ENCODE results near the gene RNFT2.
A peak's percentile ranks its signal among the peaks of the same experiment; 100 is the strongest.

The RNFT2 gene

DNA sequence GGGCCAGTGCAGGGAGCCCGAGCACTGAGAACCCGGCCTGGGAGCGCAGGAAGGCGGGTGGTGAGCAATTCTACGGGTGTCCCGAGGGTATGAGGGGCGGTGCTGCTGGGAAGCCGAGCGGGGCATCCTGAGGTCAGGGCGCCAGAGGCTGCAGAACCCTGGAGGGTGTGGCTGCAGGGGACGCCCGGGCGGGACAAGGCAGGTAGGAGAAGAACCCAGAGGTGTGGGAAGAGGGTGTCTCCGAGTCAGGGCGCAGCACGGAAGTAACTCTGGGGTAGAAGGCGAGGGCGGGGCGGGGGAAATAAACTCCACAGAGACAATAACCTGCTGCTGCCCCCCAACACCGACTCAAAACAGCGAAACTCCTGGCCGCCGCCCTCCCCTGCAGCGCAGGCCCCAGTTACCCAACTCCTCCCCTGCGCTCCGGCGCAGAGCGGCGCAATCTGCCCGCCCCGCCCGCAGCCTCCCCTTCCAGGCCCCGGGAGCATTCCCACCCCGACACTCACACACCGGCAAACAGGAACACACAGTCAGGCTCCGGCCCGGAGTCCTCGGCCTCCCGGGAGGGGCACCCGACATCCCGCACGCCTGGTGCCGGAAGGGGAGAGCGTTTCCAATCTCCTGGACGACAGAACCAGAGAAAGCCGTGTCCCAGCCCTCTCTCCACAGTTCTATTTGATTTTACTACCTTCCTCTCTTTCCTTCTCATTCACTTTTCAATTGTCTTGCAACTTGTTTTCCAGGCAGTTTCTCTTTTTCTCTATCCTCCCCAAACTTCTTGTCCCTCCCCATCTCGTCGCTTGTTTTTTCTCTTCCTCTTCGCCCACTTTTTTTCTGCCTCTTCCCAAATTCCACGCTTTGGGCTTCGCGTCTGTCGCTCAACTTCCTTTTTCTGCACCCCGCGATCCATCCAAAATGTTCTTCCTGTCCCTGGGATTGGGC, 140.7 kb downstream of the RNFT2 start:
- DNase-seq (ENCODE audit: low read depth in 2 of 2) = no peak

DNA sequence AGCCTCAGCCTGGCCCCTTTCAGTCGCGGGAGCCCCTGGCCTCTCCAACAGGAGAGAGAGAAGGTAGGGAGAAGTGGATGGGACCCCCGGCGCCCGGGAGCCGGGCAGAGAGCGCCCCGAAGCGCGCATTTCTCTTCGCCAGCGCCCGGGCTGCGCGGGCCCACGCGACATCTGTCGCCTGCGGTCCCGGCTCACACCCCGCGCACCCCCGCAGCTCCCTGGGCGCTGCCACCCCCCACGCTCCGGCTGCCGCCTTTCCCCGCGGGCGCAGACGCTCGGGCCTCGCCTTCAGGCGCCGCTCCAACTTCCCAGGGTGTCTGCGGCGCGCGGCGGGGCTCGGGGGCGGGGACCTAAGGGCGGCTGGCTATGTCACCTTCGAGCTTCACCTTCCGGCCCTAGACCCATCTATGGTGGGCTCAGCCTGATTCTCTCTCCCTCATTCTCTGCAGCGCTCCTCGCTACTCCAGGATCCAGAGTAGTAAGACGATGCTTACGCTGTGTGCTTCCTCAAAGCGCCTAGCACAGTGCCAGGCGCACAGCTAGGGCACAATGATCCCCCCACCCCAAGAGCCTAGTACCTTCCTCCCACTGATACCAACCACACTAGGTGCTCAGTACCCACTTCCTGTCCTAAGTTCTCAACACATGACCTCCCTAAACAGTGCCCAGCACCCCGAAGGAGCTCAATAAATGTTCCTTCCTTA, 141.5 kb downstream of the RNFT2 start:
- no peak for DNase-seq (ENCODE audit: low read depth in 2 of 2)

DNA sequence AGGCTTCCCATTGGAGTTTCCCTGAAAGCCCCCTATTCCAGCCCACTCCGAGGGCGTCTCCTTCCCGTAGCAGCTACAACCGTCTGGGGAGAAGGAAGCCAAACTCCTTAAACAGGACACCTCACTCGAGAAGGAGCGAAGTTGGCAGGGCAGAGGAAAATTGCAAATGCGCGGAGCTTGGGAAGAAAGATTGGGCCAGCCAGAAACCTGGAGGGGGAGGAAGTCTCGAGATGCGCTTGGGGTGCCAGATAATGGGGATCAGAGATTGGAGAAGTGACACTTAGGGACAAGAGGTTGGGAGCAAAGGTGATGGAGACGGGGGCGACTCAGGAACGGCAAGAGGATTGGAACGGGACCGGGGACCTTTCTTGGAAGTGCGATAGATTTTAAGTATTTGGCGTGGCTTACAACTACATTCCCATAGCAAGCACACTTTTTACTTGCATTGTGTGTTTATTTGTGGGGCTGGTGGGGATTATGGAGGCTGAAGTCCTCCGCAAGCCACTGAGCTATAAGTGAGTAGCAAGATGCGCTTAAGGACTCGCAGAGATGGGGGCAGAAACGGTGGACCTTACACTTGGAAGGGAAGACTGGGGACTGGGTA, 142.2 kb downstream of the RNFT2 start:
- no peak for DNase-seq (ENCODE audit: low read depth in 2 of 2)

DNA sequence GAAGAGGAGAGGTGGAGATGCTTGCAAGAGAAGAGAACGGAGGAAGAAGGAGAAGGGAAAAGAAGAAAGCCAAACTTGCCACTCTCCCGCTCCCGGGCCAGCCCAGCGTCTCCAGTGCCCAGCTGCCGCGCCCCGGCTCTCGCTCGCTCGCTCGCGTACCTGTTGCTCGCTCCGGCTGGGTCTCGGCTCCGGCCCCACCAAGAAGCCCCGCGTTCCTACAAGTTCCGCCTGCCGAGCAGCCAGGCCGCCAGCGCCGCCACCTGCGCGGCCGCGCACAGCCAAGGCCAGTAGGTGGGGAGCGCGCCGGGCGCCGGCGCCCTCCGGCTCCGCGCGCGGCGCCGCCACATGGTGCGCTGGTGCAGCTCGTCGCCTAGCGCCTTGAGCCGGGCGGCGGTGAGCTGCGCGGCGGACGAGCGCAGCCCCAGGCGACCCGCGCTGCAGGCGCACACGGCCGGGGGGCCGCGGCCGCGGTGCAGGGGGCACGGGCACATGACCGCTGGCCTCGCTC, 142.8 kb downstream of the RNFT2 start:
- DNase-seq (ENCODE audit: low read depth in 2 of 2) = peak in 1 of 2 donors; percentile 13

DNA sequence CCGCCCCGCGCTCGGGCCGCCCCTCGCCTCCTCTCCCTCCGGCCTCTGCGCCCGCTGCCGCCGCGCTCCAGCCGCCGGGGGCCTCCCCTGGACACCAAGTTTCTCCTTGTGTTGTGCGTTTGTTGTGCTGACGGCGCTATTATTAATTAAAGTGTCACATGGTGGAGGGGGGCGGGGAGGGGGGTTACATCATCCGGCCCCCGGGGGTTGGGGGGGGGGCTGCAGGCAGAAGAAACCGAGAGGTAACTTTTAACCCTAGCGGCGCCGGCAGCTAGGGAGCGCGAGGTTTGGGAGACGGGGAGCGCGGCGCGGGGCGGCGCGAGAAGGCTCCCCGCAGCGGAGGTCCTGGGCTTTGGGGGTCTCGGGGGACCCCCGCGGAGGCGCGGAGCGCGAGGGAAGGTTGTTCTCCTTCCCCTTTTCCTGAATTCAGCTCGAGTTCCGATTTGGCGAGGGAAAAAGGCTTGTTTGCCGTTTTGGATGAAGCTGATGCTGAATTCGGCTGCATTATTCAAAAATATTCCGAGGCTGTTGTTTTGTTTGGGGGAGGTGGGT, 143.3 kb downstream of the RNFT2 start, which contains the start of gene HRK:
HRK (minus strand) TSS at position 117 of the 552 bp plus-strand sequence. CDS start 134 bp downstream, outside the sequence.
- no peak for DNase-seq (ENCODE audit: low read depth in 2 of 2)

DNA sequence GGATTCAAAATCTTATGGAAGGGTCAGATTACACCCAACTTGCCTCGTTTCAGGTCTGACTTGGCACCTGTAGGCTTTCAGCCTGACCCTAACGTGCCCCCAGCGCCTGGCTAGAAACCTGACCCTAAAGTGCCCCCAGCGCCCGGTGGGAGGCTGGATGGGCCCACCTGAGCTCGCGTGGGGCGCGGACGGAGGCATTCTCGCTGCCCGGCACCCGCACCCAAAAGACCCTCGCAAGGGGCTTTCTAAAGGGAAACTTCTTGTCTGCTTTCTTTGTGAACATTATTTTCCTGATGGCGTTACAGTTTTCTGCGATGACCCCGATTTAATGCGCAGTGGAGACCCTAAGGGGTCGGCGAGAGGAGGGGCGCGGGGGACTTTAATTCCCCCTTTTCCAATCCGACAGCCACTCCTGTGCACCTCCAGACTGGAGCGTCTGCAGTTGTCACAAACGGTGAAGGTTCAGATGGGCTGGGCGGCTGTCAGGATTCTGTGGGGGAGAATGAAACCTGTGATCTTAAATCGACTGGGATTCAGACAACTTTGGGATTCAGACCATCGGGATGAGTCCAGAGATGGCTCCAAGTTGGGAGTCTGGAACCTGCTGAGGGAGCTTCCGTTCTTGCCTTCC, 143.9 kb downstream of the RNFT2 start:
- DNase-seq (ENCODE audit: low read depth in 2 of 2) = no peak

DNA sequence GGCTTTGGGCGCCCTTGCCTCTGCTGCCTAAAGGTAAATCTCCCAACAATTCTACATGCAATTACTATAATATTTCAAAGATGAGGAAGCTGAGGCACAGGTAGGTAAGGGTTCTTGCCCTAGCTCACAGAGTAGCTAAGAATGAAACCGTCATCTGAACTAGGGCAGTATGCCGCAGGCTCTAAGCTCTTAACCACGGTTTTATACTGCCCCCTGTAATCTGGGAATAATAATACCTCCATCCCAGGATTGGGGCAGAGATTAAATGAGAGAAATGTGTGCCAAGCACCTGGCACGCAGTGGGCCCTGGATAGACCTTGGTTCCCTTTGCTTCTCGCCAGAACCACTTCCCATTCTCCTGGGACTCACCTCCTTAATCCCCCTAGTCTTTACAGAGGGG, 144.6 kb downstream of the RNFT2 start:
- DNase-seq (ENCODE audit: low read depth in 2 of 2) = no peak

DNA sequence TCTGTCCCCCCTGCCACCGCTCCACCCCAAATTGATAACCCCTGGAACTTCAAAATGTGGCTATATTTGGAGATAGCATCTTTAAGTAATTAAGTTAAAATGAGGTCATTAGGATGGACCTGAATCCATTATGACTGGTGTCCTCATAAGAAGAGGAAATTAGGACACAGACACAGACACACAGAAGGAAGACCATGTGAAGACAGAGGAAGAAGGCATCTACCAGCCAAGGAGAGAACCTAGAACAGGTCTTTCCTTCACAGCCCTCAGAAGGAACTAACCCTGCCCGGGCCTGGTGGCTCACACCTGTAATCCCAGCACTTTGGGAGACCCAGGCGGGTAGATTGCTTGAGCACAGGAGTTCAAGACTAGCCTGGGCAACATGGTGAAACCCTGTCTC, 146.8 kb downstream of the RNFT2 start:
- DNase-seq (ENCODE audit: low read depth in 2 of 2) = no peak

DNA sequence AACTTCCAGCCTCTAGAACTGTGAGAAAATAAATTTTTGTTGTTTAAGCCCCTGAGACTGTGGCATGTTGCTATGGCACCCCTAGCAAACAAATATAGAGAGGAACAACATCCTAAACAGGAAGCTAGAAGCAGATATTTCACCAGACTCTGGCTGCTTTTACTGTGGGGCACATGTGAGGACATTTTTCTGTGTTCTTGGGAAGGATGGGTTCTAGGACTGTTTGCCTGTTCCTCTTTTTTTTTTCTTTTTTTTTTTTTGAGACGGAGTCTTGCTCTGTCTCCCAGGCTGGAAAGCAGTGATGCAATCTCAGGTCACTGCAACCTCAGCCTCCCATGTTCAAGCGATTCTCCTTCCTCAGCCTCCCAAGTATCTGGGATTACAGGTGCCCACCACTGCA, 147.4 kb downstream of the RNFT2 start:
- DNase-seq (ENCODE audit: low read depth in 2 of 2) = no peak

DNA sequence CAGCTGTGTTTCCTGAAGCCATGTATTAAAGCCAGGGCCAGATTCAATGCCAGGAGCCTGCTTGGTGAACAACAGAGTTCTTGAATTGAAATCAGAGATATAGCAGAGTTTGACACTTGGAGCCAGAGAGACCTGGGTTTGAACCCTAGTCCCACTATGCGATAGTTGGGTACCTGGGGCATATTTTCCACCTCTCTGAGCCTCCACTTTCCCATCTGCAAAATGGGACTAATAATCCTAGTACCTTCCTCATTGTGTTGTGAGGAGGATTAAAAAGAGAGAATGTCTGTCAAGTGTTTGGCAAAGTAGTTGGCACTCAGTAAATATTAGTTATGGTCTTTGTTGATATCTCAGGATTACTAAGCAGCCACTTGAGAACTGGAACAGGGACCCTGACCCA, 149.1 kb downstream of the RNFT2 start:
- DNase-seq (ENCODE audit: low read depth in 2 of 2) = no peak

DNA sequence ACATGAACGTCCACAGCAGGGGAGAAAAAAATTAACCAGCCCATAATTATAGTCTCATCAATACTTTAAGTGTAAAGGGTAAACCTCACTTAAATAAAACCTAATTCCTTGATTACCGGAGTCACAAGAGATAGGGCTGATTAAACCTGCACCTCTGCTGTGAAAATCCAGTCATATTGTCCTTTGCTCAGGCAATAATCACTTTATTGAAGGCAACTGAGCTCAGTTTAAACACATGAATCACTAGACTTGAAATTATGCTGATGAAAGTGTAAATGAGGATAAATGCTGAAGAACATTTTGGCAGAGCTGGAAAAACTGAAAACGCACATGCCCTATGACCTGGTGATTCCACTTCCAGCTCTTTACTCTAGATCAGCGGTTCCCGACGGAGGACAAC, 149.8 kb downstream of the RNFT2 start:
- no peak for DNase-seq (ENCODE audit: low read depth in 2 of 2)

DNA sequence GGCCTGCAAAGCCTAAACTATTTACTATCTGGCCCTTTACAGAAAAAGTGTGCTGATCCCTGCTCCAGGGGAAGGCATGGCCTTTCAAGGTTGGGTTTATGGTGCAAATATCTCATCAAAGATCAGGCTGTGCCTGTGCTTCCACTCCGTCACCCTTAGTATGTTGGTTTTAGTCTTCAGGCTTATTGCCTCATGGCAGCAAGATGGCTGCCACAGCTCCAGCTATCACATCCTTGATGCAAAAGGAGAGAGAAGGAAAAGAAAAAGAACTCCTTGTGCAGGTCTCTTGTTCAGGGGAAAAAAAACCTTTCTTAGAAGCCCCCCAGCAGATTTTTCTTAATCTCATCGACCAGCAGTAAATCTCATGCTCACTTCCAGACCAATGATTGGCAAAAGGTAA, 152.2 kb downstream of the RNFT2 start:
- no peak for DNase-seq (ENCODE audit: low read depth in 2 of 2)

DNA sequence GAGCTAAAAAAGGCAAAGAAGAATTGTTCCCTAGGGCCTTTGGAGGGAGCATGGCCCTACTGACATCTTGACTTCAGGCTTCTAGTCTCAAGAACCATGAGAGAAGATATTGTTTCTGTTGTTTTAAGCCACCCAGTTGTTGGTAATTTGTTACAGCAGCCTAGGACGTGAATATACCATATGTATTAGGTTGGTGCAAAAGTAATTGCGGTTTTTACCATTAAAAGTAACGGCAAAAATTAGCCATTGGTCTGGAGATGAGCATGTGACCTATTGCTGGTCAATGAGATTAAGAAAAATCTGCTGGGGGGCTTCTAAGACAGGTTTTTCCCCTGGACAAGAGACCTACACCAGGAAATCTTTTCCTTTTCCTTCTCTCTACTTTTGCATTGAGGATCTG, 152.9 kb downstream of the RNFT2 start:
- DNase-seq (ENCODE audit: low read depth in 2 of 2) = no peak

DNA sequence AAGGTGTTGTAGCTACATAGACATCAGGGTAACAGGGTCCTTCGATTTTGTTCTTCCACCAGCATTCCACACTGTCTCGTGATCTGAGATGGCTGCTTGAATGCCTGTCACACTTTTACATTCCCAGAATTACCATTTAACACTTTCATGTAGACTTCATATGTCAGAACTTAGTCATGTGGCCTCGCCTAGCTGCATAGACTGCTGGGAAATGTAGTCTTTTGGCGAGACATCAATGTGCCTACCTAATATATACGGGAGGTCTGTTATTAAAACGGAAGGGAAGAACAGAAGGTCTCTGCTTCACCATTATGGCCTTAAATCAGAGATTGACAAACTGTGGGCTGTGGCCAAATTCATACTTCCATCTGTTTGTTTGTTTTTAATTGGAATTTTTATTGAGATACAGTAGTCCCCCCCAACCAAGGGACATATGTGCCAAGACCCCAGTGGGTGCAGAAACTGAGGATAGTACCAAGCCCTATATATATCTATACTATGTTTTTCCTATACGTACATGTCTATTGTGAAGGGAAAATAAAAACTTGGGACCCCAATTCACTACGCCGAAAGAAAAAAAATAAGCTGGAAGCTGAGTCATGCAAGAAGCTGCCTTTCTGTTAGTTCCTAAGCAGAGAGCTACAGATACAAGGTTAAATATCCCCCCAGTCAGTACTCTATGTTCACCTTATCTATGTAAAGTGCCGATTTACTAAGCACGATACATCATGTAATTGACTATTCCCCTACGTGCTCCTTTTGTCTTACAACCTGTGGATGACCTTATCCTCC, 154.4 kb downstream of the RNFT2 start:
- DNase-seq (ENCODE audit: low read depth in 2 of 2) = no peak

DNA sequence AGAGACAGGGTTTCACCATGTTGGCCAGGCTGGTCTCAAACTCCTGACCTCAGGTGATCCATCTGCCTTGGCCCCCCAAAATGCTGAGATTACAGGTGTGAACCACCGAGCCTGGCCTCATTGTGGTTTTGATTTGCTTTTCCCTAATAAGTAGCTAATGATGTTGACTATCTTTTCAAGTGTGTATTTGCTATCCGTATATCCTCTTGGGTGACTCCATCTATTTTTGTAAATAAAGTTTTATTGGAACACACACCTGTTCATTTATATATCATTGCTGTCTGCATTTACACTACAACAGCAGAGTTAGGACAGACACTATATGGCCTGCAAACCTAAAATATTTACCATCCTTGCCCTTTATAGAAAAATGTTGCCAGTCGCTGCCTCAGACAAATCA, 156.8 kb downstream of the RNFT2 start:
- DNase-seq (ENCODE audit: low read depth in 2 of 2) = no peak

DNA sequence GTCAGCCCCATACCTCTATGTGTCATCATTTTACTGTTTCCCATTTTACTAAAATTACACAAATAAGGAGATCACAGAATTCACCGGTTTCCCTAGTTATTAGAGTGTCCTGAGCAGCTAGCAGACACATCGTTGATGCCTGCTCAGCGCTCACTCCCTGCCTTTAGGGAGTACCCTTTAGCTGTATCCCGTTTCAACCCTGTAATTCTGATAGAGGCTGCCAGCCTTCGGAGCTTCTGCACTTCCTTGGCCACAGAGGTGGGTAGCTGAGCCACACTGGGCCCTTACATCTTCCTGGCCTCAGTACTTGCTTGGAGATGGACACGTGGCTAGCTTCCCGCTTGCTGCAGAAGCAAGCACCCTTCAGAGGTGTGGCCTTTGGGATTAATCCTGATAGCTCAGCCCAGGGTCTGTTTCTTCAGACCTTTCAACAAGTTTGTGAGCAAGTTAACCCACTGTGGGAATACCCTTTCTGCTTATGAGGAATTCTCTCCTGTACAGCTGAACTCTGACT, 158.4 kb downstream of the RNFT2 start:
- DNase-seq (ENCODE audit: low read depth in 2 of 2) = no peak

DNA sequence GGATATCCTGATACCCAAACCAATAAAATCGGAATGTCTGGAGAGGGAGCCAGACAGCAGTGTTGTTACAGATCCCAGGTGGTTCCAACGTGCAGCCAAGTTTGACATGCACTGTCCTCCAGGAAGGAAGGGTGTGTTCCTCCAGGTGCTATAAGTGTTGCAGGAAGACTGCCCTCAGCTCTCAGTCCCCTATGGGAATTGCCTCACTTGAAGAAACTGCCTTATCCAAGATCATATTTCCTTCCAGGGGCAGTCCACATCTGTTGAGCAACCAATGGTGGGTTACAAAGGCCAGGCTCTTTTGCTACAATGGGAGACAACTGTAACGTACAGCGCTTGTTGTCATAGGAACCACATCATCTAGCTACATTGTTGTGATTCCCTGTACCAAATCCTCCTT, 159.4 kb downstream of the RNFT2 start:
- no peak for DNase-seq (ENCODE audit: low read depth in 2 of 2)

DNA sequence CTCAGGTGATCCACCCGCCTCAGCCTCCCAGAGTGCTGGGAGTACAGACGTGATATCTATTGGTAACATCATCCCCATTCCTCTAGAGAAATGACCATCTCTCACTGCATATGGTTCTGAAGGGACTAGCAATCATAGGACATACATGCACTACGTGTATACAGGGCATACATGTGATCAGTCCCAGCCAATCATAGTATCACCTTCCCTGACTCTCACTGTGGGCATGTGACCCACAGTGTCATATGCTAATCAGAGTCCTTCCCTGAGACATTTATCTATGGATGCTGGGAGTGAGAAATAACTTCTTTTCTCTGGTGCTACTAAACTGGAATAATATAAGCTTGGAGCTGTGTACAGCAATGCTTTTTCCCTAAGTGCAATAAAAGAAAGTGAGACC, 160.6 kb downstream of the RNFT2 start:
- no peak for DNase-seq (ENCODE audit: low read depth in 2 of 2)

DNA sequence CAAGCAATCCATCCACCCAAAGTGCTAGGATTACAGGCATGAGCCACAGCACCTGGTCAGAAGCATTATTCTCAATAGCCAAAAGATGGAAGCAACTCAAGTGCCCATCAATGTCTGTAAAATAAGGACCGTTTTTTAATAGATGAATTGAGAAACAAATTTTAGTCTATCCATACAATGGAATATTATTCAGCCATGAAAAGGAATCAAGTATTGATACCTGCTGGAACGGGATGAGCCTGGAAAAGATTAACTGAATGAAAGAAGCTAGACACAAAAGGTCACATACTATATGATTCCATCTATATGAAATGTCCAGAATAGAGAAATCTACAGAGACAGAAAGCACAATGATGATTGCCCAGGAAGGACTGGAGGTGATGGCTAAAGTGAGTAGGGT, 163.5 kb downstream of the RNFT2 start:
- no peak for DNase-seq (ENCODE audit: low read depth in 2 of 2)

Measured in stimulated activated CD4-positive, alpha-beta T cell treated with anti-CD3 and anti-CD28 coated beads, Interleukin-4, amount 100 ng/mL, for 48 hours (primary cell).